ENCODE measurements around the gene COL6A2. TPM values are rescaled to one million over a fixed set of nuclear protein-coding genes. Genes with fewer than 3 reads are reported as not detected.

COL6A2 gene
- total and polyA plus RNA-seq, 10 donors = 101 to 259 (median 192) TPM

DNA sequence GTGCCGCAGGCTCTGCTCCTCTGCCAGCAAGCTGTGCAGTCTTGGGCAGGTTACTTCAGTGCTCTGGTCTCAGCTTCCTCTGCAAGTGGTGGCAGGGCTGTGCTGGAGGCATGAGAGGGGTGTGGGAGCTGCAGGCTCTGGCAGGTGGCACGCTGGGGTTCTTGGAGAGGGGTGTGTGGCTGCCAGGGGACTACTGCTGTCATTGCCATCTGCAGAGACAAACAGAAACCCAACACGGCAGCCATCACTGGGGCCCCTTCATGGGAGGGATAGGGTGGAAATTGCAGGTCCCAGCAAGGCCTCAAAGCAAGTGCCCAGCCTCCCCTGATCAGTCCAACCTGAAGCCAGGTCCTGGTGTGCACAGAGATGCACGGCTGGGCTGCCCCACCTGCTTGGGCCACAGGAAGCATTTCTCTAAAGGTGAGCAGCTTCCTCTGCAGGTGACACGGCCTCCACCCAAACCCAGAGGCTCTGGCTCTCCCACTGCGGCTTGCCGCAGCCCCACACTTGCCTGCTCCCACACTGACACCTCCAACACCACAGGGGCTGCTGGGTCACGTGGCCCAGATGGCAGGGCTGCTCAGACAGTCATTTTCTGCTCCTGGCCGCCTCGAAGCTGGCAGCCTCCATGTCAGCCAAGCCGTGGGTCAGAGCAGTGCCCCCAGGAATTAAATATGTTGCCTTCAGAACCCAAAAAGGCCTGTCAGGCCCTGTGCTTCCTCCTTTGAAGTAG, 4.1 kb upstream of the COL6A2 start:
- peaks cover 0 to 6% (median 4%) of the 10 kb centered on the region in 8 donors for H3K9me3 ChIP-seq
- no peak overlapping the region for H3K4me3 ChIP-seq
- H3K27me3 ChIP-seq (replicated peaks in 1 of 7) = peaks cover 0 to 28% (median 18%) of the 10 kb centered on the region in 7 donors
- H3K27ac ChIP-seq = peak overlapping the region in 2 of 8 donors; percentile 62 to 69
- no peaks in the 10 kb centered on the region for H3K36me3 ChIP-seq
- H3K4me1 ChIP-seq = peaks cover 0 to 31% (median 9%) of the 10 kb centered on the region in 6 donors
- 66 to 87% (median 81%) methylated on average over 9 to 11 of the region's 11 CpGs for WGBS, 5 donors
- TF ChIP-seq POLR2A (IDR thresholded peaks at IDR 0.05) (no peak), POLR2AphosphoS5 (IDR thresholded peaks at IDR 0.05) (no peak)
- TF ChIP-seq, protein P1, sequence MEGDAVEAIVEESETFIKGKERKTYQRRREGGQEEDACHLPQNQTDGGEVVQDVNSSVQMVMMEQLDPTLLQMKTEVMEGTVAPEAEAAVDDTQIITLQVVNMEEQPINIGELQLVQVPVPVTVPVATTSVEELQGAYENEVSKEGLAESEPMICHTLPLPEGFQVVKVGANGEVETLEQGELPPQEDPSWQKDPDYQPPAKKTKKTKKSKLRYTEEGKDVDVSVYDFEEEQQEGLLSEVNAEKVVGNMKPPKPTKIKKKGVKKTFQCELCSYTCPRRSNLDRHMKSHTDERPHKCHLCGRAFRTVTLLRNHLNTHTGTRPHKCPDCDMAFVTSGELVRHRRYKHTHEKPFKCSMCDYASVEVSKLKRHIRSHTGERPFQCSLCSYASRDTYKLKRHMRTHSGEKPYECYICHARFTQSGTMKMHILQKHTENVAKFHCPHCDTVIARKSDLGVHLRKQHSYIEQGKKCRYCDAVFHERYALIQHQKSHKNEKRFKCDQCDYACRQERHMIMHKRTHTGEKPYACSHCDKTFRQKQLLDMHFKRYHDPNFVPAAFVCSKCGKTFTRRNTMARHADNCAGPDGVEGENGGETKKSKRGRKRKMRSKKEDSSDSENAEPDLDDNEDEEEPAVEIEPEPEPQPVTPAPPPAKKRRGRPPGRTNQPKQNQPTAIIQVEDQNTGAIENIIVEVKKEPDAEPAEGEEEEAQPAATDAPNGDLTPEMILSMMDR (IDR thresholded peaks at IDR 0.05 in 8 of 11, conservative IDR thresholded peaks at IDR 0.05 in 3 of 11) = no peak
- intact Hi-C loops (cut with DNase I; ENCODE audit: low total_unique reads) = no loop called here
- DNase-seq = peak; percentile 76

DNA sequence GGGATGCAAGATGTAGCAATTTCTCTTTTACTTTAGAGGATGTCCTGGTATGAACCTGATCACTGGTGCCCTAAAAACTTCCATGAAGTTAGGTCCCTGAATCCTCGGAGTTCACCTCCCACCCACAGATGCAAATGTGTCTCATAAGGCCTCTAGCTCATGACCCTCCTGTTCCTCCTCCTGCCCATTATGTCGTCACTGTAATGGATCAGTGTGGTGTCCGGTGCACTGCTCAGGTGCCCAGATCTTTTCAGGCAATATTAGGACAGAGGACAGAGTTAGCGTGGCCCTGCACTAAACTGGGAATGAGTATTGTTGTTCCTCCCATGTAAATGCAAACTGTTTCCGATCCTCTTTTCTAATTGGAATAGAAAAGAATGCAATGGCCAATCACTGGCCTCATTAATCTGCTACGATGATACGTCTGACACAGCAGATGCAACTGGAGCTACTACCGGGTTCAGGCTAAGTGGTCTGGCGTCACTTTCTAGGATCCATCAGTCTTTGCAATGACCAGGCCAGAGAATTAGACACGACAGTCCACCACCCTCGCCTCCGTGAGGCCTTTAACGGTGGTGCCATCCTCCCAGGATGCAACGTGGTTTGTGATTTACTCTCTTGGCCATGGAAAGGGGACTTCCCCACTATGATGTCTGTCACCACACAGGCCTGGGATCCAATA, 3.4 kb upstream of the COL6A2 start:
- TF ChIP-seq, protein P1 (IDR thresholded peaks at IDR 0.05 in 8 of 11, conservative IDR thresholded peaks at IDR 0.05 in 3 of 11) = no peak
- Histone ChIP-seq H3K27ac (no peak overlapping the region), H3K36me3 (no peaks in the 10 kb centered on the region), H3K4me1 (peaks cover 0 to 36% (median 10%) of the 10 kb centered on the region in 6 donors), H3K27me3 (replicated peaks in 1 of 7) (peaks cover 0 to 35% (median 22%) of the 10 kb centered on the region in 7 donors), H3K9me3 (no peaks in the 10 kb centered on the region), H3K4me3 (no peak overlapping the region)
- no peak for DNase-seq
- WGBS, 5 donors = 77 to 82% (median 80%) methylated on average over 14 of the region's 14 CpGs
- intact Hi-C loops (cut with DNase I; ENCODE audit: low total_unique reads) = no loop called here

DNA sequence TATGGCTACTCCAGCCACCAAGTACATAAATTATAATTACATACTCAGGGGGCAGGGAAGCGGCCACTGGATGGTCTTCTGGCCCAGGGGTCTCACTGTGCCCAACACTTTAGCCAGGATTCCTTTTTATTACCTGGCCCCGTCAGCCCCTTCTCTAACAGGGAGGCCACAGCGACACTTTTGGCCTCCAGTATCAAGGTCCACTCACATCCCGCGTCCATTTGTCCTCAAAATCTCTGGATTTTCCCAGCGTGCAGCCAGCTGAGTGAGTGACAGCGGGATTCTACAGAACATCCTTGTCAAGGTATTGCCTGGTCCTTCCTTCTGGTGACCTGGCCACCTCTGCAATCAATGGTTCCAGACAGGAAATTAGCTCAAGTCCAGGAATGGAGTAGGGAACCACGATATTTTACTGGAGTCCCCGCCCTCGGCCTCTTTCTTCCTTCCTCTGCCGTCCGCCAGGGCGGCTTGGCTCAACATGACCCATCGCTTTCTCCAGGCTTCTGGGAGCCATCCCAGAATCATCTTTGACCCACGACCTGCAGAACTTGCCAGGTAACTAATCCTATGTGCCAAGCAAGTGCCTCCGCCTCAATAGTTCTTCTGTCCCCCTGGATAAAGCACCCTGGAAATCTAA, 2.7 kb upstream of the COL6A2 start:
- Histone ChIP-seq H3K36me3 (no peaks in the 10 kb centered on the region), H3K4me3 (no peak overlapping the region), H3K27me3 (replicated peaks in 1 of 7) (peaks cover 0 to 42% (median 24%) of the 10 kb centered on the region in 7 donors), H3K9me3 (no peaks in the 10 kb centered on the region), H3K27ac (no peak overlapping the region), H3K4me1 (peaks cover 0 to 42% (median 10%) of the 10 kb centered on the region in 6 donors)
- intact Hi-C loops (cut with DNase I; ENCODE audit: low total_unique reads) = no loop called here
- 65 to 73% (median 71%) methylated on average over 16 of the region's 16 CpGs for WGBS, 5 donors
- TF ChIP-seq POLR2AphosphoS5 (IDR thresholded peaks at IDR 0.05) = no peak
- TF ChIP-seq, protein P1 (IDR thresholded peaks at IDR 0.05 in 8 of 11, conservative IDR thresholded peaks at IDR 0.05 in 3 of 11) = peak in 1 of 11 experiments; percentile 3
- DNase-seq = no peak

Data from spleen (tissue), 11 donors.